Measurements from ENCODE around the gene RAB3GAP1.

The RAB3GAP1 gene

DNA sequence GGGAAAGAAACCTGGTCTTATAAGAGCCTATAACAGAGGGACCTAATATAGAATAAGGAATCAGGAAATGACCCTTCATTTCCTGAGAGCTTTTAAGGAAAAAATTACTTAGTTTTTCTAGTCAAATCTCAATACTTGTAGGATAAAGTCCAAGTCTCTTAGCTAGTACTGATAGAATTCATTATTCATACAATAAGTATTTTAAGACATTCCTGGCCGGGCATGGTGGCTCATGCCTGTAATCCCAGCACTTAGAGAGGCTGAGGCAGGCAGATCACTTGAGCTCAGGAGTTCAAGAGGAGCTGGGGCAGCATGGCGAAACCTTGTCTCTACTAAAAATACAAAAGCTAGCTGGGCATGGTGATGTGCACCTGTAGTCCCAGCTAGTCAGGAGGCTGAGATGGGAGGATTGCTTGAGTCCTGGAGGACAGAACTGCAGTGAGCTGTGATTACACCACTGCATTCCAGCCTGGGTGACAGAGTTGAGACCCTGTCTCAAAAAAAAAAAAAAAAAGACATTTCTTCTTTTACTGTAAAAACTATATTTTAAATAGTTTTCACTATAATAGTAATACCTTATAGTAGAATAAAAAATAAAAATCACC lies 3.2 kb downstream of the RAB3GAP1 start:
- TF ChIP-seq CTCF (IDR thresholded peaks at IDR 0.05; ENCODE audit: insufficient read depth, low read depth, low read length, missing control alignments), result no peak
- H3K4me3 ChIP-seq (ENCODE audit: low read length), result no peak overlapping the region
- DNase-seq (ENCODE audit: low read depth), result peak; percentile 77

- TF ChIP-seq CTCF (IDR thresholded peaks at IDR 0.05; ENCODE audit: insufficient read depth, low read depth, low read length, missing control alignments), result no peak
- no peak overlapping the region for H3K4me3 ChIP-seq (ENCODE audit: low read length)
- peak; percentile 39 for DNase-seq (ENCODE audit: low read depth)
Observed at GRCh38 chr2:135056790-135057189, 4.7 kb downstream of the RAB3GAP1 start.

- no peak for TF ChIP-seq CTCF (IDR thresholded peaks at IDR 0.05; ENCODE audit: insufficient read depth, low read depth, low read length, missing control alignments)
- no peak overlapping the region for H3K4me3 ChIP-seq (ENCODE audit: low read length)
- DNase-seq (ENCODE audit: low read depth), result no peak
Observed at GRCh38 chr2:135059577-135059976, 7.5 kb downstream of the RAB3GAP1 start.

GRCh38 chr2:135063210-135063609 lies 11.1 kb downstream of the RAB3GAP1 start:
- no peak for DNase-seq (ENCODE audit: low read depth)
- no peak for TF ChIP-seq CTCF (IDR thresholded peaks at IDR 0.05; ENCODE audit: insufficient read depth, low read depth, low read length, missing control alignments)
- no peak overlapping the region for H3K4me3 ChIP-seq (ENCODE audit: low read length)

DNA sequence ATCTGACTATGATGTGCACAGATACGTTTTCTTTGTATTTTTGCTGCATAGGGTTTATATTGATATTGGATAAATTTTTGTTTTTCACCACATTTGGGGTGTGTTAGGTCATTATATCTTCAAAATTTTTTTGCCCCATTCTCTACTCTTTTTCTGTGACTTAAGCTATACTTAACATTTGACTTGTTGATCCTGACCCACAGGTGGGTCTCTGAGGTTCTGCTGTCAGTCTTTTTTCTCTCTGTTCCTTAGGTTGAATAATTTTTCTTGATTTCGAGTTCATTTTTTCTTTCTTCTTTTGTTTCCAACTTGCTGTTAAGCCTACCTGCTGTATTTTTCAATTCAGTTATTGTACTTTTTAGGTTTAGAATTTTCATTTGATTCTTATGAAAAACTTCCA lies 12.1 kb downstream of the RAB3GAP1 start:
- no peak overlapping the region for H3K4me3 ChIP-seq (ENCODE audit: low read length)
- TF ChIP-seq CTCF (IDR thresholded peaks at IDR 0.05; ENCODE audit: insufficient read depth, low read depth, low read length, missing control alignments), result no peak
- DNase-seq (ENCODE audit: low read depth), result no peak

GRCh38 chr2:135066710-135067109 lies 14.6 kb downstream of the RAB3GAP1 start:
- H3K4me3 ChIP-seq (ENCODE audit: low read length), result no peak overlapping the region
- DNase-seq (ENCODE audit: low read depth), result peak; percentile 24
- TF ChIP-seq CTCF (IDR thresholded peaks at IDR 0.05; ENCODE audit: insufficient read depth, low read depth, low read length, missing control alignments), result no peak

All from epithelial cell of esophagus (primary cell).